ENCODE results near the gene FAM221B.

DNA sequence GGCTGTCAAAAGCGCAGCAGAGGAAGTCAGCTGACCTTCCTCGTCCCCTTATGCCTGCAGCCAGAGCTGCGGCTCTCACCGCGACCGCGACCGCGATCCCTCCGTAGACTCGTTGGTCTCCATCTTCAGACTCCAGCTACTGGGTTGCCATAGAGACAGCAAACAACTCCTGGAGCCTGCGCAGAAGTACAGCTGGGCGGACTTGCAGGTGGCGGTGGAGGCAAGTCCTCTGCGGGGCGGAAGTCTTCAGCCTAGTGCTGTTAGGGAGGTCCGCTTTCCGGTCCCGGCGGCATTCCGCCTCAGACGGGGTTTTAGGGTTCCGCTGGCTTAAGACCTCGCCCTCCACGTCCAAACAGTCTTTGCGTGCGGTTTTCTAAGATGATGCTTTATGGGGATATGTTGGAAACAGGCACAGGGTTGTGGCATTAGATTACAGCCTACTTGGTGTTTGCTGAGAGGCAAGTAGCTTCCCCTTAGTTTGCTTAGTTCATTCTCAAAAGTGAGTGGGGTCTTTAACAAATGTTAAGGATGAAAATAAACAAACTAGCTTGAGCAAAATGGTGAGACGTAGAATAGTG, 16.4 kb downstream of the FAM221B start, which contains the start of gene SPAG8:
- TF ChIP-seq YY1 (IDR thresholded peaks at IDR 0.05; ENCODE audit: insufficient read depth, insufficient read length) (no peak), ZNF274 (IDR thresholded peaks at IDR 0.05; ENCODE audit: low read depth, low read length) (no peak)

Data from NT2/D1 (cell line).